Posterior vena cava (tissue), 2 donors: ENCODE measurements around the gene TRO. TPM values are rescaled to one million over a fixed set of nuclear protein-coding genes. Genes with fewer than 3 reads are reported as not detected.

Experiments used
- DNase-seq: peaks from one replicate; pipeline ENCODE4 v3.0.0-alpha.2; 2020; ENCODE audit warnings: low spot score
- intact Hi-C, 2 donors: fragments of 100-400 bp; cut with DNase I; formaldehyde crosslinking; loops; one replicate each; pipeline versions ENCODE4 v1.14.1 to v1.14.2; 2022 to 2023
- total RNA-seq, 2 donors: library from RNA; stranded (reverse); fragmentation: NEBNext Ultra II Directional; extraction: Animal tissue kit (Norgen Biotek cat#: 25700); gene quantifications; one replicate each; pipeline ENCODE4 v1.2.1, GENCODE V29; 2021
- donor health status: DM: yes; HTN: yes; CAD: no.
- donor health status: DM: yes; HTN: yes; CAD: no.

Gene TRO
- total RNA-seq, 2 donors from 2014 or later: 6.7 to 7.7 TPM

GRCh38 chrX:54944816-54945215, 24.2 kb downstream of the TRO start:
- intact Hi-C loops: no loop called here
- DNase-seq: no peak

GRCh38 chrX:54945224-54945623, 24.6 kb downstream of the TRO start:
- intact Hi-C loops: no loop called here
- DNase-seq: no peak

- intact Hi-C loops: no loop called here
- DNase-seq: no peak
These were observed 30.2 kb downstream of the TRO start for GRCh38 chrX:54950730-54951375.

GRCh38 chrX:54961750-54962149, 41.1 kb downstream of the TRO start:
- DNase-seq: no peak
- intact Hi-C loops: no loop called here

- DNase-seq: no peak
- intact Hi-C loops: no loop called here
These were observed 44.3 kb downstream of the TRO start for GRCh38 chrX:54964766-54965497.

GRCh38 chrX:54977387-54977786, 56.8 kb downstream of the TRO start:
- no peak for DNase-seq
- intact Hi-C loops: no loop called here

GRCh38 chrX:54978448-54978847, 57.8 kb downstream of the TRO start:
- intact Hi-C loops: no loop called here
- no peak for DNase-seq

GRCh38 chrX:54979432-54979831, 58.8 kb downstream of the TRO start:
- intact Hi-C loops: no loop called here
- no peak for DNase-seq

GRCh38 chrX:54980334-54980733, 59.7 kb downstream of the TRO start:
- intact Hi-C loops: no loop called here
- DNase-seq: no peak

Other genes with a start within 250 kb of the TRO start
- not detected for gene ITIH6, start 122.6 kb upstream of the TRO start, total RNA-seq
- gene MAGED2, start 113.1 kb upstream of the TRO start, total RNA-seq: 100 to 1,000 TPM; 137 to 140 TPM
- gene PFKFB1, start 73.4 kb downstream of the TRO start, total RNA-seq: under 1 TPM; 0.14 to 0.42 TPM
- 10 to 100 TPM in 1 of 2 donors, 1 to 10 TPM in 1; 8.5 to 10.5 TPM for gene APEX2, start 79.5 kb downstream of the TRO start, total RNA-seq
- gene ALAS2, start 110.2 kb downstream of the TRO start, total RNA-seq: 10 to 100 TPM in 1 of 2 donors, 1 to 10 TPM in 1; 4.7 to 13.1 TPM
- gene PAGE2B, start 154.2 kb downstream of the TRO start, total RNA-seq: not detected
- gene PAGE2, start 168.2 kb downstream of the TRO start, total RNA-seq: not detected